IPS-15b (cell line): ENCODE measurements around the gene SCLT1.

Experiments used
- H3K27me3 ChIP-seq: one replicate; pipeline ENCODE4 v1.6.1; 2013; ENCODE audit warnings: low read length; ENCODE audit not compliant: control insufficient read depth, insufficient read depth
- H3K36me3 ChIP-seq: one replicate; pipeline ENCODE4 v1.6.1; 2013; ENCODE audit warnings: low read length; ENCODE audit not compliant: control insufficient read depth, insufficient read depth
- H3K4me1 ChIP-seq: one replicate; pipeline ENCODE4 v1.6.1; 2013; ENCODE audit warnings: mild to moderate bottlenecking, low read length; ENCODE audit not compliant: control insufficient read depth, insufficient read depth
- H3K4me3 ChIP-seq: one replicate; pipeline ENCODE4 v1.5.1; 2013; ENCODE audit warnings: low read depth, low read length
- H3K9ac ChIP-seq: one replicate; pipeline ENCODE4 v1.6.1; 2013; ENCODE audit warnings: low read depth, mild to moderate bottlenecking, low read length
- H3K9me3 ChIP-seq: one replicate; pipeline ENCODE4 v1.6.1; 2013; ENCODE audit warnings: mild to moderate bottlenecking, low read length; ENCODE audit not compliant: control insufficient read depth, insufficient read depth

SCLT1 gene

GRCh38 chr4:128853741-128854140 is 239.6 kb downstream of the SCLT1 start:
- no peaks in the 10 kb centered on the region for H3K9me3 ChIP-seq
- no peak overlapping the region for H3K4me3 ChIP-seq
- peaks cover 71% of the 10 kb centered on the region for H3K36me3 ChIP-seq
- no peak overlapping the region for H3K9ac ChIP-seq
- H3K27me3 ChIP-seq, result no peaks in the 10 kb centered on the region
- no peaks in the 10 kb centered on the region for H3K4me1 ChIP-seq

- Histone ChIP-seq H3K4me1 (no peaks in the 10 kb centered on the region), H3K27me3 (no peaks in the 10 kb centered on the region), H3K4me3 (no peak overlapping the region), H3K9me3 (no peaks in the 10 kb centered on the region), H3K36me3 (peaks cover 69% of the 10 kb centered on the region), H3K9ac (no peak overlapping the region)
Observed at GRCh38 chr4:128850252-128850651, 243.1 kb downstream of the SCLT1 start.

GRCh38 chr4:128848461-128848860 is 244.9 kb downstream of the SCLT1 start:
- H3K4me1 ChIP-seq, result no peaks in the 10 kb centered on the region
- H3K9ac ChIP-seq, result no peak overlapping the region
- H3K9me3 ChIP-seq, result no peaks in the 10 kb centered on the region
- H3K27me3 ChIP-seq, result no peaks in the 10 kb centered on the region
- peaks cover 76% of the 10 kb centered on the region for H3K36me3 ChIP-seq
- no peak overlapping the region for H3K4me3 ChIP-seq

GRCh38 chr4:128847082-128847724 is 246.1 kb downstream of the SCLT1 start:
- Histone ChIP-seq H3K36me3 (peaks cover 69% of the 10 kb centered on the region), H3K4me1 (no peaks in the 10 kb centered on the region), H3K9me3 (no peaks in the 10 kb centered on the region), H3K4me3 (no peak overlapping the region), H3K27me3 (no peaks in the 10 kb centered on the region), H3K9ac (no peak overlapping the region)

GRCh38 chr4:128846063-128846462 is 247.3 kb downstream of the SCLT1 start:
- no peak overlapping the region for H3K9ac ChIP-seq
- H3K4me3 ChIP-seq, result no peak overlapping the region
- H3K36me3 ChIP-seq, result peaks cover 63% of the 10 kb centered on the region
- no peaks in the 10 kb centered on the region for H3K4me1 ChIP-seq
- H3K9me3 ChIP-seq, result no peaks in the 10 kb centered on the region
- H3K27me3 ChIP-seq, result no peaks in the 10 kb centered on the region

- Histone ChIP-seq H3K36me3 (peaks cover 59% of the 10 kb centered on the region), H3K27me3 (no peaks in the 10 kb centered on the region), H3K9me3 (no peaks in the 10 kb centered on the region), H3K4me3 (no peak overlapping the region), H3K4me1 (no peaks in the 10 kb centered on the region), H3K9ac (no peak overlapping the region)
Observed at GRCh38 chr4:128844931-128845330, 248.4 kb downstream of the SCLT1 start.

GRCh38 chr4:128841402-128841801 is 251.9 kb downstream of the SCLT1 start:
- Histone ChIP-seq H3K4me3 (no peak overlapping the region), H3K27me3 (no peaks in the 10 kb centered on the region), H3K9ac (no peak overlapping the region), H3K36me3 (peaks cover 28% of the 10 kb centered on the region), H3K4me1 (peaks cover 7% of the 10 kb centered on the region), H3K9me3 (no peaks in the 10 kb centered on the region)

- Histone ChIP-seq H3K9ac (no peak overlapping the region), H3K27me3 (no peaks in the 10 kb centered on the region), H3K36me3 (peaks cover 26% of the 10 kb centered on the region), H3K9me3 (no peaks in the 10 kb centered on the region), H3K4me3 (no peak overlapping the region), H3K4me1 (peaks cover 9% of the 10 kb centered on the region)
Observed at GRCh38 chr4:128840711-128841318, 252.5 kb downstream of the SCLT1 start.

- H3K27me3 ChIP-seq, result no peaks in the 10 kb centered on the region
- H3K36me3 ChIP-seq, result peaks cover 17% of the 10 kb centered on the region
- H3K9me3 ChIP-seq, result no peaks in the 10 kb centered on the region
- H3K4me1 ChIP-seq, result peaks cover 10% of the 10 kb centered on the region
- no peak overlapping the region for H3K9ac ChIP-seq
- H3K4me3 ChIP-seq, result no peak overlapping the region
Observed at GRCh38 chr4:128837679-128838078, 255.7 kb downstream of the SCLT1 start.

- Histone ChIP-seq H3K4me3 (no peak overlapping the region), H3K27me3 (no peaks in the 10 kb centered on the region), H3K36me3 (peaks cover 18% of the 10 kb centered on the region), H3K4me1 (peaks cover 14% of the 10 kb centered on the region), H3K9ac (no peak overlapping the region), H3K9me3 (no peaks in the 10 kb centered on the region)
Observed at GRCh38 chr4:128837198-128837597, 256.1 kb downstream of the SCLT1 start.

GRCh38 chr4:128835498-128836222 is 257.7 kb downstream of the SCLT1 start:
- Histone ChIP-seq H3K36me3 (peaks cover 20% of the 10 kb centered on the region), H3K9ac (no peak overlapping the region), H3K27me3 (no peaks in the 10 kb centered on the region), H3K4me3 (no peak overlapping the region), H3K9me3 (no peaks in the 10 kb centered on the region), H3K4me1 (peaks cover 25% of the 10 kb centered on the region)
